HG03045 (cell line): ENCODE data around the gene FSTL5.

ENCODE experiments used
- ATAC-seq: cut with Tn5 transposase; IDR thresholded peaks from one replicate; pipeline ENCODE4 v1.9.1; 2021; ENCODE audit warnings: mild to moderate bottlenecking, moderate library complexity; ENCODE audit not compliant: unreplicated experiment

Gene FSTL5

DNA sequence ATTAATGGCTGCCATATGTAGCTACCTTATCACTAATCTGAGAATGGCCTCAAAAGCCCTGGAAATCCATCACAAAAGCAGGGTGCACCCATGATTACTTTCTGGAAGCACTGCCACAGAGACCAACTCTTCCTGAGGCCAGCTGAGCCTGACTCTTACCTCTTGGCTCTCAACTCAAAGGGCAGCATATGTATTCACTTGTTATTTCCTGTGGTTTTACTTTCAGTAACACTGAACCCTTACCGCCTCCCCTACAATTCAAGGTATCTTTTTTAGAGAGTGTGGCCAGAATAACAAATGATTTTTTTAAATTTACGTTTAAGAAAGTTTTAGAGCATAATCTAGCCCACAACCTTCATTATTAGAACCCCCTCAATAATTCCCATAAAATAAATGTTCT lies 434.9 kb downstream of the FSTL5 start:
- no peak for ATAC-seq

GRCh38 chr4:161721947-161722346 lies 441.9 kb downstream of the FSTL5 start:
- no peak for ATAC-seq

DNA sequence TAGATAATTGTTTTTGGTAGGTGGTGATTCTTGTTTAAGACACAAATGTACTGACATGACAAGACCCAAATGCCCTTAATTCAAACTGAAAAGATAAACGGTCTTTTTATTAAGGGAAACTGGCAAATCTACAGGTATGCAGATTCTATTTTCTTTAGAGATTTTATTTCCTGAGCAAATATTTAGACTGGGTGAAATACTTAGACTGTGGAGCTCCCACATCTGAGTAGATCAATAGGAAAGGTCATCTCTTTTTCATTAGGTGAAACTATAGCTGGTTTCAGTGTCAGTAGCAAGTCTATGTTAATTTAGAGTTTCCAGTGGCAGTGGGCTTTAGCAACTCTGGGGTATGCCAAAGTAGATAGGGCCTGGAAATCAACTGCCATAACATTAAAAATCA lies 446.7 kb downstream of the FSTL5 start:
- no peak for ATAC-seq

- no peak for ATAC-seq
These were observed 448.9 kb downstream of the FSTL5 start for GRCh38 chr4:161714931-161715330.

GRCh38 chr4:161714022-161714751 lies 449.6 kb downstream of the FSTL5 start:
- ATAC-seq: no peak

GRCh38 chr4:161704653-161705052 lies 459.1 kb downstream of the FSTL5 start:
- no peak for ATAC-seq

DNA sequence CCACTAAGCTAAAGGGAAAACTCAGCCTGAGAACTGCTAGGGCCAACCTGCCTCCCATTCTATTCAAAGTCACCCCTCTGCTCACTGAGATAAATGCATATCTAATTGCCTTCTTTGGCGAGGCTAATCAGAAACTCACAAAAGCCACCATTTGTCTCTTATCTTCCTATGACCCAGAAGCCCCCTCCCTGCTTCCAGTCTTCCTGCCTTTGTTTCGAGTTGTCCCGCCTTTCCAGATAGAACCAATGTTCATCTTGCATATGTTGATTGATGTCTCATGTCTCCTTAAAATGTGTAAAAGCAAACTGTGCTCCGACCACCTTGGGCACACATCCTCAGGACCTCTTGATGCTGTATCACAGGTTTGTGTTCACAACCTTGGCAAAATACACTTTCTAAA lies 459.8 kb downstream of the FSTL5 start:
- ATAC-seq: no peak

DNA sequence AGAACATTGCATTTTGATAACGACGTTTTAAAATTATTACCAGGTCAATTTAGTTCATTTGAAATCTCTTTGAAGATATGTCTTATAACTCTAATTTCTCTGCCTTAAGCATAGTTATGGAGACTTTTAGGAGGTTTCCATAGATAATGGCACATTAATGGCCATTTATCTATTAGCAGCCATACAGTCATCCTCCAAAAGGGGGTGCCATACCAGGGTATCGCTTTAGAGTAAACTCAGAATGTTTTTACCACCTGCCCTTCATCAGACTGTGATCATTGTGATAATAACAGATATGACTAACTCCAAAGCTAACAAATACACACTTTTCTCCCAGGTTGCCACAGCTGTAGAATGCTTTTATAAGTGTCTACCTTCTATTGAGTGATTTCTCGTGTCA lies 461.5 kb downstream of the FSTL5 start:
- no peak for ATAC-seq

GRCh38 chr4:161696944-161697343 lies 466.9 kb downstream of the FSTL5 start:
- ATAC-seq: no peak

DNA sequence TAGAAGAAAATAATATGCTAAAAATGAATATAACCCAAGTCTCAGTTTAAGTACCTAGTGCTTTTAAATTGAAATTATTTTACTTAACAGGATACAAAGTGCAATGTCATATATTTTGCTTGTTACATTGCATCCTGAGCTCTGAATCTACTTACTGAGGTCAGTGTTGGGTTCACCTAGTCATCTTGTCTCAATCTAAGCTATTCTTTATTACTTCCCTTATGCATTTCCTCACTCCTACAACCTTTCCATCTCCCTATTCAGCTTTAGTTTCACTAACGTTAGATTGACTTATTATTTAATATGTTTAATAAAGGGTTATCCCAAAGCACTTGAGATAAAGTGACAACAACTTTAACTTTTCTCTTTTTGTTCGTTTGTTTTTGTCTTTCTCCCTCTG lies 483.7 kb downstream of the FSTL5 start:
- no peak for ATAC-seq

DNA sequence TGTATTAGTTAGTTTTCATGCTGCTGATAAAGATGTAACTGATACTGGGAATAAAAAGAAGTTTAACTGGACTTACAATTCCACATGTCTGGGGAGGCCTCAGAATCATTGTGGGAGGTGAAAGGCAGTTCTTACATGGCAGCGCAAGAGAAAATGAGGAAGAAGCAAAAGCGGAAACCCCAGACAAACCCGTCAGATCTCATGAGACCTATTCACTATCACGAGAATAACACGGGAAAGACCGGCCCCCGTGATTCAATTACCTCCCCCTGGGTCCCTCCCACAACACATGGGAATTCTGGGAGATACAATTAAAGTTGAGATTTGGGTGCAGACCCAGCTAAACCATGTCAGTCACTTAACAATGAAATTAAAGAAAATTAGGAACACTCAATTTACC lies 499.1 kb downstream of the FSTL5 start:
- no peak for ATAC-seq

- ATAC-seq: no peak
These were observed 500.0 kb downstream of the FSTL5 start for GRCh38 chr4:161663844-161664243.

GRCh38 chr4:161658676-161659075 lies 505.1 kb downstream of the FSTL5 start:
- no peak for ATAC-seq

DNA sequence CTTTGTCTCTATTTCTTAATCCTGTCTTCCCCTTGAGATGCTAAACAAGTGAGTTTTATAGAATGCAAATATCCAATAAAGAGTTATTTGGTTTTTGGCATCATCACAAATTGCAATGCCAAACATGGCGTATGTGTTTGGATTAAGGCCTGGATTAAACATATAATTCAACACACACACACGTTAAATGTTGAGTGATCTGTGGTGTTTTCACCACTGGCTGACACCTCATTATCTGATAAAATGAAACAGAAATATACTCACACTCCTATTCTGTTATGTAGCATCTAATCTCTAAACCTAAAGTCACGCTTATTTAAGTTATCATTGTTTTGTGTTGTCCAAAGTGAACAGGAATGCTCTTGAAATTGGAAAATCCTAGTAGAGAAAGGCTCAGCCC lies 506.2 kb downstream of the FSTL5 start:
- ATAC-seq: no peak

DNA sequence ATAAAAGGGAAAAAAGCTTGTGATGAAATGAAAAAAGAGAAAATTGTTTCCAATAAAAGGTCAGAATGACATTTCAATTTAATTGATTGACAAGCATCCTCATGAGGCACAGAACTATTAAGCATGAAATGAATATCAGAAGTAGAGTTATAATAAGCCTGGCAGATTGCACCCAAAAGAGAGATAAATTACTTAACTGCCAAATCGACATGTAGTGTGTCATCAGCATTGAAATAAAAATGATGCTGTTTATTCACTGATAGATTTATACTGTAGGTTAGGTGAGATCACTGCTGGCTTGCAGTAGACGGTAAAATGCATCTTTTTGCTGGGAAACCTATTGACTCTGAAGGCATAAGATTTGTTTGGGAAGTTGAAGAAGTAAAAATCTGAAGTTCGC lies 507.2 kb downstream of the FSTL5 start:
- ATAC-seq: no peak

DNA sequence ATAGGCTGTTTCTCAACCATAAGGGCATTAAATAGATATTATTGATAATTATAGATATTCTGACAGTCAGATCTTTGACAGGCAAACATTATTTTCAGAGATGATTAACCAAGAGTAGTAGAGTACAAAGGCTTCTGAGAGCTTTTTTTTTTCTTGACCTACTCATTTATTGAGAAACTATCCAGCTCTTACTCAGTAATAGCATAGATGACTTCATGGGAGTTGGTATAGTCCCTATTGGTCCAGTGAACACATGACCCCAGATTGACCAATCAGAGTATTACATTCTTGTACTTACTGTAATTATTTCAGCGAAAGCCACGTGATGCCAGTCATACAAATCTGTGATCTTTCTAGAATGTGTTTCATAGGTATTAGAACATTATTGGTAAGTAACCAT lies 508.7 kb downstream of the FSTL5 start:
- ATAC-seq: no peak

- ATAC-seq: no peak
These were observed 510.1 kb downstream of the FSTL5 start for GRCh38 chr4:161653697-161654096.

- ATAC-seq: no peak
These were observed 512.2 kb downstream of the FSTL5 start for GRCh38 chr4:161651586-161651985.

DNA sequence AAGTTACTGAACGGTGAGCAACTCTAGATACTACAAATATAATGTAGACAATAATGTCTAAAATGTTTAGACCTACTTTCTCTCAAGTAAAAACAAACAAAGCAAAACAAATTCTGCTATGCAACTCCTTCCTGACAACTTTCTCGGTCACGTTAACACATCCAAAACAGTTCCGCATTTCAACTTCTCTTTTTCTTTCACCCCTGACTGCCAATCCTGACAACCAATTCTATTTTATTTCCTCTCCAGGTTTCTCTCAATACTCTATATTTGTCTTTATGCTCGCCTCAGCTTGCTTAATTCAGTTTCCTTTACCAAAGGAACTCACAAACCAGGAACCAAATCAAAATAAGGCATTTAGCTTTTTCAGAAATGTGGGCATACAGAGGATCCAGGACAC lies 513.0 kb downstream of the FSTL5 start:
- ATAC-seq: no peak

GRCh38 chr4:161647757-161648156 lies 516.0 kb downstream of the FSTL5 start:
- no peak for ATAC-seq

DNA sequence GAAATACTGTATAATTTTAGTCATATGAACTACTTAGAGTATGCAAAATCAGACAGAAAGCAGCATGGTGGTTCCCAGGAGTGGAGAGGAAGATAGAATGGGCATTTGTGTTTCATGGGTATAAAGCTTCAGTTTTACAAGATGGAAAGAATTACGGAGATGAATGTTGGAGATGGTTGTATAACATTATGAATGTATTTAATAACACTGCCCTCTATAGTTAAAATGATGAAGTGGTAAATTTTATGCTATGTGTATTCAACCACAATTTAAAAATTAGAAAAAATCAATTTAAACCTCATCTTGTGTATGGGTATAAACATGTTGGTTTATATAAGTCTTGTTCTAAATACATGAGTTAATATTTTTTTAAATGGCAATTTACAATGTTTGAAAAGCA lies 521.1 kb downstream of the FSTL5 start:
- ATAC-seq: no peak

- ATAC-seq: no peak
These were observed 533.9 kb downstream of the FSTL5 start for GRCh38 chr4:161629694-161630441.
